ENCODE data around the gene DLL3. TPM values are rescaled to one million over a fixed set of nuclear protein-coding genes. Genes with fewer than 3 reads are reported as not detected.
A peak's percentile ranks its signal among the peaks of the same experiment; 100 is the strongest.

Gene DLL3
- total RNA-seq, 8 experiments from 2014 or later: 0.25 to 84.3 (median 8.1) TPM

DNA sequence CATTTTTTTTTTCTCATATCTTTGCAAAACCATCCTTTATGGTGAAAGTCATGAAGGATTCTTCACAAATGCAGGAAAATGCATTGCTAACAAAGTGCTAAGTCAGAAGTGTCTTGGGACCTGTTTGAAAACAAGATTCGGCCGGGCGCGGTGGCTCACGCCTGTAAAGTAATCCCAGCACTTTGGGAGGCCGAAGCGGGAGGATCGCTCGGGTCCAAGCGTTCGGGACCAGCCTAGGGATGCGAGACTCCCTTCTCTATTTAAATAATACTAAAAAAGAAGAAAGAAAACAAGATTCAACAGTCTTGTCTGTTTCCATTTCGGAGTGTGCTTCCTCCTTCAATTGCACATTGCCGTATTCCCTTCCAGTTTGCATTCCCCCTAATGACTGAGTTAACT lies 33.1 kb downstream of the DLL3 start:
- ATAC-seq (replicated peaks in 6 of 8): no peak
- peak overlapping the region; percentile 79 to 86 for H3K27ac ChIP-seq
- in situ Hi-C loops (cut with MboI; ENCODE audit: low pct_unique_long_range_greater_than_20kb in 2 of 9, low sequenced_read_pairs in 9 of 9, unreplicated experiment in 9 of 9): loop anchor here in 1 of 9 experiments (25.0 kb wide), 1 partner anchor 305 kb away; the partner anchor contains the start of genes DYRK1B and FBL
- 0 to 42% (median 7%) methylated on average over 1 to 14 of the region's 14 CpGs; no CpG with 5 or more reads in 2 of the 10 experiments for whole genome bisulfite sequencing, 10 experiments
- H3K4me1 ChIP-seq (replicated peaks in 1 of 2): peaks cover 5 to 6% of the 10 kb centered on the region in 2 donors
- H3K4me3 ChIP-seq: peak overlapping the region; percentile 57 to 93 (median 88)

DNA sequence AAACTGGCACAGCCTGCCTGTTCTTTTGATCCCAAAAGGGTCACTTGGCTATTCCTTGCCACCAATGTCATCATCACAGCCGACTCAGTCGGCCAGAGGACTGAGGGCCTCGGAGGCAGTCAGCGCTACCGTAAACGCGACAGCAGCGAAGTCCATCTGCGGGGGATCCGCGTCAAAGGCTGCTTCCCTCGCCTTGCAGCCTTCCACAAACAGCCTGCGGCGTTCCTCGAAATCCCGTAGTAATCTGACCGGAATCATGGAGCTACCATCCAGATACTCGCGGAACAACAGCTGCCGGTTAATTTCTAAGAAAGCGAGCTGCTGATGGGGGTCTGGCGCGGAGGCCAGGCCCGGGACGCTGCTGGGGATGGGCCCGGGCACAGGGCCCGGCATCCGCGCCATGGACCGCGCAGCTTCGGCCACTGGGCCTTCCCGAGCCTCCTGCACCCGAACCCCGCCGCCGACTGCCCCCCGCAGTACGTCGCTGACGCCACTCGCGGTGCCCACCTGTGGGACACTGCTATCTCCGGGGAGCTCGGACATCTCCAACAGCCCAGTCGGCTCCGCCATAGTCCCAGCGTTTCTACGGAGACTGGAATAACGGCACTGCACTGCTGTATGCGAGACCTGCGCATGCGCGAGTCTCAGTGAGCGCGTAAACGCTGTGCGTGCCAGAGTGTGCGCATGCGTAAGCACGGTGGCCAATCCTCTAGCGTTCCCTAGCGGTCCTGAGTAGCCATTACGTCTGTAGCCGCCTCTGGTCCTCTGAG lies 33.7 kb downstream of the DLL3 start, which contains the start of gene EID2B:
Gene EID2B (minus strand): TSS at position 620 of the 770 bp plus-strand sequence. CDS start 50 bp downstream, at position 570.
- H3K4me3 ChIP-seq: peak within 1 kb of the TSS; percentile 57 to 93 (median 88)
- H3K4me1 ChIP-seq (replicated peaks in 1 of 2): peaks cover 5 to 6% of the 10 kb centered on the region in 2 donors
- H3K27ac ChIP-seq: peak within 1 kb of the TSS; percentile 79 to 86
- in situ Hi-C loops (cut with MboI; ENCODE audit: low pct_unique_long_range_greater_than_20kb in 2 of 9, low sequenced_read_pairs in 9 of 9, unreplicated experiment in 9 of 9): loop anchor here in 1 of 9 experiments (25.0 kb wide), 1 partner anchor 305 kb away; the partner anchor contains the start of genes DYRK1B and FBL
- whole genome bisulfite sequencing, 10 experiments: 0 to 1% (median 0%) methylated on average over 2 to 18 of the region's 65 CpGs; no CpG with 5 or more reads in 3 of the 10 experiments
- peak; percentile 92 to 98 (median 96) for ATAC-seq (replicated peaks in 6 of 8)

DNA sequence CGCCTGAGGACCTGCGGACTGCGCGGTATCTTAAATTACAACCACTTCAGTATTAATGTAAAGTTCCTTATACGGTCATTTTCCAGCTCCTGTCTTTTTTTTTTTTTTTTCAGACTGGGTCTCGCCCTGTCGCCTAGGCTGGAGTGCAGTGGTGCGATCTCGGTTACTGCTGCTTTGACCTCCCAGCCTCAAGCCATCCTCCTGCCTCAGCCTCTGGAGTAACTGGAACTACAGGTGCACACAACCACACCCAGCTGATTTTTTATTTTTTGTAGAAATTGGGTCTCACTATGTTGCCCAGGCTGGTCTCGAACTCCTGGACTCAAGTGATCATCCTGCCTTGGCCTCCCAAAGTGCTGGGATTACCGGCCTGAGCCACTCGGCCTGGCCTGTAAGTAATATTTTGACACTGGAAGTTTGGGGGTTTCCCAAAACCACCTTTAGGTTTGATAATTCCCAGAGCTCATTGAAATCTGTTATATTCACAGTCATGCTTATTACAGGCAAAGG lies 34.3 kb downstream of the DLL3 start:
- Histone ChIP-seq H3K4me3 (peak overlapping the region in 4 of 5 donors; percentile 57 to 93 (median 89)), H3K4me1 (replicated peaks in 1 of 2) (peaks cover 5 to 6% of the 10 kb centered on the region in 2 donors), H3K27ac (no peak overlapping the region)
- in situ Hi-C loops (cut with MboI; ENCODE audit: low pct_unique_long_range_greater_than_20kb in 2 of 9, low sequenced_read_pairs in 9 of 9, unreplicated experiment in 9 of 9): loop anchor here in 1 of 9 experiments (25.0 kb wide), 1 partner anchor 304 kb away; the partner anchor contains the start of genes DYRK1B and FBL
- 0 to 44% (median 25%) methylated on average over 1 to 8 of the region's 12 CpGs; no CpG with 5 or more reads in 1 of the 10 experiments for WGBS, 10 experiments
- ATAC-seq (replicated peaks in 6 of 8): peak in 4 of 8 experiments; percentile 15 to 17 (median 16)

DNA sequence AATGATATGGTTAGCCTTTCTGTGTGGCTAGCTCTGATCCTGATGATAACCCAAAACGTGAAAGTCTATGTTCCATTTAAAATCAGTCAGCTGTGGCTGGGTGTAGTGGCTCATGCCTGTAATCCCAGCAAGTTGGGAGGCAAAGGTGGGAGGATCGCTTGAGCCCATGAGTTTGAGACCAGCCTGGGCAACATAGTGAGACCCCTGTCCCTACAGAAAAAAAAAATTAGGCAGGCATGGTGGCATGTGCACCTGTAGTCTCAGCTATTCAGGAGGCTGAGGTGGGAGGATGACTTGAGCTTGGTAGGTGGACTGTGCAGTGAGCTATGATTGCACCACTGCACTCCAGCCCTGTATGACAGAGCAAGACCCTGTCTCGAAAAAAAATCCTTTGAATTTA lies 35.0 kb downstream of the DLL3 start:
- Histone ChIP-seq H3K4me3 (no peak overlapping the region), H3K4me1 (replicated peaks in 1 of 2) (peaks cover 9 to 10% of the 10 kb centered on the region in 2 donors), H3K27ac (no peak overlapping the region)
- 17 to 80% (median 47%) methylated on average over 1 to 3 of the region's 3 CpGs; no CpG with 5 or more reads in 2 of the 10 experiments for WGBS, 10 experiments
- in situ Hi-C loops (cut with MboI; ENCODE audit: low pct_unique_long_range_greater_than_20kb in 2 of 9, low sequenced_read_pairs in 9 of 9, unreplicated experiment in 9 of 9): loop anchor here in 1 of 9 experiments (25.0 kb wide), 1 partner anchor 304 kb away; the partner anchor contains the start of genes DYRK1B and FBL
- no peak for ATAC-seq (replicated peaks in 6 of 8)

DNA sequence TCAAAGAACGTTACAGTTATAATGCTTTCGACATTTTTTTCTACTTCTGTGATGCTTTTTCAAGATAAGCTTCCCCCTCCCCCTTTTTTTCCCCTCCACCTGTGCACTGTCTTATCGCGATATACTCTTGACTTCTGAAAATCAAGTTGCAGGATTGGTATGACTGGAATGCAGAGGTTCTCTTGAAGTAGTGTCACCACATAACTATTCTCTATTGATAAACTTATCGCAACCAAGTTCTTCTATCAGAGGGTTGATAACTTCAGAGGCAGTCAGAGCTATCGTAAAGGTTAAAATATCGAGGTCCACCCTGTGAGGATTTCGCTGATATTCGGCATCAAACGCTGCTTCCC lies 40.4 kb downstream of the DLL3 start:
- in situ Hi-C loops (cut with MboI; ENCODE audit: low pct_unique_long_range_greater_than_20kb in 2 of 9, low sequenced_read_pairs in 9 of 9, unreplicated experiment in 9 of 9): loop anchor here in 1 of 9 experiments (25.0 kb wide), 1 partner anchor 298 kb away; the partner anchor contains the start of genes DYRK1B and FBL
- Histone ChIP-seq H3K4me1 (replicated peaks in 1 of 2) (peaks cover 6 to 18% of the 10 kb centered on the region in 2 donors), H3K27ac (peak overlapping the region; percentile 87 to 95), H3K4me3 (peak overlapping the region; percentile 76 to 99 (median 95))
- ATAC-seq (replicated peaks in 6 of 8): peak in 2 of 8 experiments; percentile 6 to 10
- WGBS, 10 experiments: 0 to 36% (median 0%) methylated on average over 2 to 8 of the region's 10 CpGs; no CpG with 5 or more reads in 1 of the 10 experiments

DNA sequence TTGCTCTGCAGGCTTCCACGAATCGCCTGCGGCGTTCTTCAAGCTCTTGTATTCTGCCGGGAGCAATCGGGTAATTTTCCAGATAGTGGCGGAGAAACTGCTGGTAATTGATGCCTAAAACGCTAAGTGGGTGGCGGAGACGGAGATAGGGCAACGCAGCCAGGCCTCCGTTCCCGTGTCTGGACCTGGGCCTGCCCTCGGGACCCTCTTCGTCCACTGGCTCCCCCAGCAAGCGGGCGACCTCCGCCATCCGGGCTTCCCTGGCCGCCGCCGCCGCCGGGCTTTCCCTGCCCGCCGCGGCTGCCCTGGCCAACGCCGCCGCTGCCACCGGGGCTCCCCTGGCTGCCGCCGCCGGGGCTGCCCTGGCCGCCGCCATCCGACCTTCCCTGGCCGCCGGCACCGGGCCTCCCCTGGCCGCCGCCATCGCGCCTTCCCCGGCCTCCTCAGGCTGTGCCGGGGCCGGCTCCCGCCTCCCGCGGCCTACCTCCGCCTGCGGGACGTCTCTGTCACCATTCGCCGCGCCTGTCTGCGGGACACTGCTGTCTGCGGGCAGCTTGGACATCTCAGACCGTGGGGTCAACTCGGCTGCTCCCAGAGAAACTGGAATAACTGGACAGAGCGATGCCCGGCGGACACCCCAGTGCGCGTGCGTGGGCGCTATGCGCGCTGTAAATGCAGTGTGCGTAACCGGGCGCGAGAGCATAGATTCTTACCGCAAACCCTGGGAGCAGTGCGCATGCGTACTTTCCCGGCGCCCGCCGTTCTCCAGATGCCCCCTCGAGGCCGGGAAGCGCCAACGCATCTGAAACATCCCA lies 41.0 kb downstream of the DLL3 start, which contains the start of gene EID2:
Gene EID2 (minus strand): TSS at position 644 of the 815 bp plus-strand sequence. CDS start 82 bp downstream, at position 562.
- peak; percentile 92 to 97 (median 96) for ATAC-seq (replicated peaks in 6 of 8)
- in situ Hi-C loops (cut with MboI; ENCODE audit: low pct_unique_long_range_greater_than_20kb in 2 of 9, low sequenced_read_pairs in 9 of 9, unreplicated experiment in 9 of 9): loop anchor here in 1 of 9 experiments (25.0 kb wide), 1 partner anchor 298 kb away; the partner anchor contains the start of genes DYRK1B and FBL
- peak within 1 kb of the TSS; percentile 87 to 95 for H3K27ac ChIP-seq
- peaks cover 6 to 18% of the 10 kb centered on the region in 2 donors for H3K4me1 ChIP-seq (replicated peaks in 1 of 2)
- peak within 1 kb of the TSS; percentile 76 to 99 (median 95) for H3K4me3 ChIP-seq
- WGBS, 10 experiments: 0 to 3% (median 0%) methylated on average over 1 to 35 of the region's 84 CpGs; no CpG with 5 or more reads in 3 of the 10 experiments

DNA sequence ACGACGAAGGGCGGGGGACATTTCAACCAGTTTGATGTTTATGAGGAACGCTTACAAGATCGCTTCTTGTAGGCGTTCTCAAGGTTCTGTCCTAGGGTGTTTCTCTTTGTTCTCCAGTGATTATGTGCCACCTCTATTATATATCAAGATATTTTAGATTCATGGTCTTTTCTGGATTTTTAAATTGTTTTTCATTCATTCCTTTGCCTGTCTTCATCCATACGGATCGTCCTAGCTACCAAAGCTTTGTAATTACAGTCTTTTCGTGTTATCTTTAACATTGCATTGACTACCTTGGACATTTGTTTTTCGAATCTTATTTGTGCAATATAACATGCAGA lies 41.6 kb downstream of the DLL3 start:
- Histone ChIP-seq H3K4me3 (peak overlapping the region in 3 of 5 donors; percentile 95 to 99 (median 98)), H3K4me1 (replicated peaks in 1 of 2) (peaks cover 6 to 18% of the 10 kb centered on the region in 2 donors), H3K27ac (no peak overlapping the region)
- in situ Hi-C loops (cut with MboI; ENCODE audit: low pct_unique_long_range_greater_than_20kb in 2 of 9, low sequenced_read_pairs in 9 of 9, unreplicated experiment in 9 of 9): loop anchor here in 1 of 9 experiments (25.0 kb wide), 1 partner anchor 297 kb away; the partner anchor contains the start of genes DYRK1B and FBL
- peak in 1 of 8 experiments; percentile 3 for ATAC-seq (replicated peaks in 6 of 8)
- WGBS, 10 experiments: 0 to 46% (median 8%) methylated on average over 2 to 10 of the region's 10 CpGs

DNA sequence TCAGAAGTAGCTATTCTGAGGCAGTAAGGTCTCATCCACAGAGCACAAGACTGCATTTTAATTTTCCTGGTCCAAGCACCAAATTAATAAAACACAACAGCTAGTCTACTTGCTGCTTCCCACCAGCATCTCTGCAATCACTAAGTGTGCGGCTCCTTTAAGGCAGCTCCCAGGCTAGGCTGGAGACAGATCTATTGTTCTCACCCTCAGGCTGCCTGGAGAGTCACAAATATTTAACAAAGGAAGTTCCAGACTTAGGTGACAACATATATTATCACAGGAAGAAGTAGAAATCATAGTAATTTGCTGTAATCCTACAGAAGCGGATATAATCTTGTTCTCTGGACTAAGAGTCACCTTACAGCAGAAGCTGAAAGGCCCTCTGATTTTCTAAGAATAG lies 43.5 kb downstream of the DLL3 start:
- Histone ChIP-seq H3K4me3 (no peak overlapping the region), H3K27ac (no peak overlapping the region), H3K4me1 (replicated peaks in 1 of 2) (peaks cover 6 to 18% of the 10 kb centered on the region in 2 donors)
- in situ Hi-C loops (cut with MboI; ENCODE audit: low pct_unique_long_range_greater_than_20kb in 2 of 9, low sequenced_read_pairs in 9 of 9, unreplicated experiment in 9 of 9): loop anchor here in 1 of 9 experiments (25.0 kb wide), 1 partner anchor 295 kb away; the partner anchor contains the start of genes DYRK1B and FBL
- peak in 3 of 8 experiments; percentile 11 to 14 (median 14) for ATAC-seq (replicated peaks in 6 of 8)
- WGBS, 10 experiments: 0 to 75% (median 26%) methylated on average over 1 to 2 of the region's 2 CpGs; no CpG with 5 or more reads in 2 of the 10 experiments

DNA sequence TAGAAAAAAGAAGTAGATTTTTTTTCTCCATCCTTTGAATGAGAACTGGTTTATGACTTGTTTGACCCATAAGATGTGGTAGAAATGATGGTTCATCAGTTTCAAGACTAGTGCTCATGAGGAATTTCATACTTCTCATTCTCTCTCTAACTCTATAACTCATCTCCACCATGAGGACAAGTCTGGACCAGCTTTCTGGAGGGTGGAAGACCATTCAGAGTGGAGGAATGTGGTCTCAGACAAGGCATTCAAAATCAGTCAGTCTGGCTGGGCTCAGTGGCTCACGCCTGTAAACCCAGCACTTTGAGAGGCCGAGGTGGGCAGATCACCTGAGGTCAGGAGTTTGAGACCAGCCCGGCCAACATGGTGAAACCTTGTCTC lies 44.7 kb downstream of the DLL3 start:
- 20 to 92% (median 68%) methylated on average over 1 to 3 of the region's 3 CpGs; no CpG with 5 or more reads in 6 of the 10 experiments for WGBS, 10 experiments
- H3K27ac ChIP-seq: no peak overlapping the region
- no peak overlapping the region for H3K4me3 ChIP-seq
- in situ Hi-C loops (cut with MboI; ENCODE audit: low pct_unique_long_range_greater_than_20kb in 2 of 9, low sequenced_read_pairs in 9 of 9, unreplicated experiment in 9 of 9): loop anchor here in 1 of 9 experiments (25.0 kb wide), 1 partner anchor 294 kb away; the partner anchor contains the start of genes DYRK1B and FBL
- H3K4me1 ChIP-seq (replicated peaks in 1 of 2): peaks cover 3 to 15% of the 10 kb centered on the region in 2 donors
- no peak for ATAC-seq (replicated peaks in 6 of 8)

DNA sequence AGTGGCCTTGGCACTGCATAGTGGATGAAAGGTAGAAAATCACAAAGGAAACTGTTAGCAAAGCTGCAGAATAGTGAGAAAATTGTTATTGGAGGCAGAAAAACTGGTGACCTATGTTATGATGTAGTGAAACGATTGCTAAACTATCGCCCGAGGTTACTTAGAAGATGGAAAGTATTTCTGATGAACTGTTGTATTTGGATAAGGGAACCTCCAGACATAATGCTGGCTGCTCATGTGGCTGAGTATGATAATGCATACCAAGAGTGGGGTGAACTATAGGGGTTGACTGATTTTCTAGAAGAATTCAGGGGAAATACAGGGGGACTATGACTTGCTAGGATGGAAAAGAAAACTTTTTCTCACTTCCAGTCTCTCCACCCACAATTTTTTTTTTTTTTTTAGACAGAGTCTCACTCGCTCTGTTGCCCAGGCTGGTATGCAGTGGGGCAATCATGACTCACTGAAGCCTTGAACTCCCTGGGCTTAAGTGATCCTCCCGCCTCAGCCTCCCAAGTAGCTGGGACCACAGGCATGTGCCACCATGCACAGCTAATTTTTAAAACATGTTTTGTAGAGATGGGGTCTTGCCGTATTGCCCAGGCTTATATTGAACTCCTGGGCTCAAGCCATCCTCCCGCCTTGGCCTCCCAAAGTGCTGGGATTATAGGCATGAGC lies 45.6 kb downstream of the DLL3 start:
- WGBS, 10 experiments: 52 to 100% (median 85%) methylated on average over 1 to 6 of the region's 7 CpGs; no CpG with 5 or more reads in 1 of the 10 experiments
- no peak overlapping the region for H3K27ac ChIP-seq
- no peak overlapping the region for H3K4me3 ChIP-seq
- H3K4me1 ChIP-seq (replicated peaks in 1 of 2): peaks cover 2 to 14% of the 10 kb centered on the region in 2 donors
- no peak for ATAC-seq (replicated peaks in 6 of 8)
- in situ Hi-C loops (cut with MboI; ENCODE audit: low pct_unique_long_range_greater_than_20kb in 2 of 9, low sequenced_read_pairs in 9 of 9, unreplicated experiment in 9 of 9): loop anchor here in 1 of 9 experiments (25.0 kb wide), 1 partner anchor 293 kb away; the partner anchor contains the start of genes DYRK1B and FBL

DNA sequence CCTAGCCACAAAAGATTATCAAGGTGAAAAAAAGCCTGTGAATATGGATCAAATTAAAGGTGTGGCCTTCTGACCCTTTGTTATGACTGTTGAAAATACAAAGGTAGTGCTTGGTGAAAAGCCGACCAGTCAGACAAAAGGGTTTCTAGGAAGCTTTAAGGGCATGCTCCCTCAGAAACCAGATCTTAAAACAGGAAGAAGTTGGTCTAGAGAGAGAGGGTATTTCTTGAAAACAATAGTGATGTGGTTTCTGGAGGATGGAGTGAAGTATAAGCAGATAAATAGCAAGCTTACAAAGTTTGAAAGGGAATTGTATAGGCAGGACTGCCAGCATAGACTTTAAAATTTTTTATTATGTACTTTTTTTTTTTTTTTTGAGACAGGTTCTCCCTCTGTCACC lies 46.2 kb downstream of the DLL3 start:
- 11 to 88% (median 50%) methylated on average over 1 of the region's 1 CpG; no CpG with 5 or more reads in 1 of the 10 experiments for WGBS, 10 experiments
- Histone ChIP-seq H3K4me1 (replicated peaks in 1 of 2) (peaks cover 2 to 14% of the 10 kb centered on the region in 2 donors), H3K27ac (no peak overlapping the region), H3K4me3 (no peak overlapping the region)
- no peak for ATAC-seq (replicated peaks in 6 of 8)
- in situ Hi-C loops (cut with MboI; ENCODE audit: low pct_unique_long_range_greater_than_20kb in 2 of 9, low sequenced_read_pairs in 9 of 9, unreplicated experiment in 9 of 9): loop anchor here in 1 of 9 experiments (25.0 kb wide), 1 partner anchor 292 kb away; the partner anchor contains the start of genes DYRK1B and FBL

Data from motor neuron (in vitro differentiated cells).